ENCODE data around the gene EFEMP1. TPM values are rescaled to one million over a fixed set of nuclear protein-coding genes. Genes with fewer than 3 reads are reported as not detected.
A peak's percentile ranks its signal among the peaks of the same experiment; 100 is the strongest.

Gene EFEMP1, protein sequence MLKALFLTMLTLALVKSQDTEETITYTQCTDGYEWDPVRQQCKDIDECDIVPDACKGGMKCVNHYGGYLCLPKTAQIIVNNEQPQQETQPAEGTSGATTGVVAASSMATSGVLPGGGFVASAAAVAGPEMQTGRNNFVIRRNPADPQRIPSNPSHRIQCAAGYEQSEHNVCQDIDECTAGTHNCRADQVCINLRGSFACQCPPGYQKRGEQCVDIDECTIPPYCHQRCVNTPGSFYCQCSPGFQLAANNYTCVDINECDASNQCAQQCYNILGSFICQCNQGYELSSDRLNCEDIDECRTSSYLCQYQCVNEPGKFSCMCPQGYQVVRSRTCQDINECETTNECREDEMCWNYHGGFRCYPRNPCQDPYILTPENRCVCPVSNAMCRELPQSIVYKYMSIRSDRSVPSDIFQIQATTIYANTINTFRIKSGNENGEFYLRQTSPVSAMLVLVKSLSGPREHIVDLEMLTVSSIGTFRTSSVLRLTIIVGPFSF
- not detected for total RNA-seq

- intact Hi-C loops (cut with DNase I, micrococcal nuclease), result no loop called here
- Mint-ChIP-seq H3K36me3 (ENCODE audit: low read depth) (no peaks in the 10 kb centered on the region), H3K27me3 (peaks cover 42% of the 10 kb centered on the region), H3K4me1 (peaks cover 6% of the 10 kb centered on the region), H3K9me3 (ENCODE audit: low read depth) (no peaks in the 10 kb centered on the region), H3K27ac (no peak within 1 kb of the TSS), H3K4me3 (no peak within 1 kb of the TSS)
- CTCF ChIA-PET, result interaction anchor here (0.5 to 0.7 kb wide), 3 partner anchors 17 to 72 kb away, joined by 3 to 4 read pairs (median 3); no protein-coding TSS in a partner anchor
- POLR2A ChIA-PET, result no interaction called here
- DNase-seq (peak; percentile 16), ATAC-seq (no peak)
Measured at GRCh38 chr2:55923091-55923981, at the start of gene EFEMP1. Gene EFEMP1 (minus strand): TSS chr2:55923782. CDS start chr2:55922440, 1,342 bp downstream.

- intact Hi-C loops (cut with DNase I, micrococcal nuclease), result no loop called here
- ChIA-PET POLR2A (no interaction called here), CTCF (no interaction called here)
- H3K4me1 Mint-ChIP-seq, result no peaks in the 10 kb centered on the region
- no peak overlapping the region for H3K27ac Mint-ChIP-seq
- no peak overlapping the region for H3K4me3 Mint-ChIP-seq
- no peak for DNase-seq
- H3K36me3 Mint-ChIP-seq (ENCODE audit: low read depth), result no peaks in the 10 kb centered on the region
- peaks cover 7% of the 10 kb centered on the region for H3K27me3 Mint-ChIP-seq
- no peaks in the 10 kb centered on the region for H3K9me3 Mint-ChIP-seq (ENCODE audit: low read depth)
- no peak for ATAC-seq
Measured at GRCh38 chr2:55970500-55970899, 46.9 kb upstream of the EFEMP1 start.

GRCh38 chr2:55968941-55969340, 45.4 kb upstream of the EFEMP1 start:
- POLR2A ChIA-PET, result no interaction called here
- Mint-ChIP-seq H3K27ac (no peak overlapping the region), H3K9me3 (ENCODE audit: low read depth) (no peaks in the 10 kb centered on the region), H3K36me3 (ENCODE audit: low read depth) (no peaks in the 10 kb centered on the region), H3K27me3 (peaks cover 11% of the 10 kb centered on the region), H3K4me1 (no peaks in the 10 kb centered on the region), H3K4me3 (no peak overlapping the region)
- DNase-seq (no peak), ATAC-seq (no peak)
- CTCF ChIA-PET, result no interaction called here
- intact Hi-C loops (cut with DNase I, micrococcal nuclease), result no loop called here

- DNase-seq, result no peak
- intact Hi-C loops (cut with DNase I, micrococcal nuclease), result no loop called here
- POLR2A ChIA-PET, result no interaction called here
- Mint-ChIP-seq H3K27me3 (peaks cover 14% of the 10 kb centered on the region), H3K27ac (no peak overlapping the region), H3K4me3 (no peak overlapping the region), H3K9me3 (ENCODE audit: low read depth) (no peaks in the 10 kb centered on the region), H3K4me1 (no peaks in the 10 kb centered on the region), H3K36me3 (ENCODE audit: low read depth) (no peaks in the 10 kb centered on the region)
- no peak for ATAC-seq
- CTCF ChIA-PET, result no interaction called here
Measured at GRCh38 chr2:55966401-55967118, 43.0 kb upstream of the EFEMP1 start.

DNA sequence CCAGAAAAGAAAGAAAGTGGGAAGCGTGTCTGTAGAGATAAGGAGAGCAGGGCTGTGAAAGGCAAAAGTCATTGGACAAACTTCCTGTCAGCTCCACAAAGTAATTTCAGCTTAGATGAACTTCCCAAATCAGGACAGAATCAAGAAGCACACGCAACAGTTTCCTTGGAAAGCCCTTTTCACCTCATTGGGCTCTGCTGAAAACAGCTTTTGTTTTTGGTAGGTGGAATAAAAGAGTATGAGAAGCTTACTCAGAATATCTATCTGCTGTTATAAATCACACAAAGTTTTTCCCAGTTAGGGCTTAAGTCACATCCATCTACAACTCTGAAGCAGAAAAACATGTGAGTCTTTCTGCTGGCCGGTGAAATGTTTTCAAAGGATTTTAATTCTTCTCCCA, 42.4 kb upstream of the EFEMP1 start:
- Mint-ChIP-seq H3K4me3 (no peak overlapping the region), H3K36me3 (ENCODE audit: low read depth) (no peaks in the 10 kb centered on the region), H3K27me3 (peaks cover 18% of the 10 kb centered on the region), H3K9me3 (ENCODE audit: low read depth) (no peaks in the 10 kb centered on the region), H3K4me1 (no peaks in the 10 kb centered on the region), H3K27ac (no peak overlapping the region)
- ChIA-PET CTCF (no interaction called here), POLR2A (no interaction called here)
- DNase-seq, result no peak
- intact Hi-C loops (cut with DNase I, micrococcal nuclease), result no loop called here
- no peak for ATAC-seq

GRCh38 chr2:55965276-55965675, 41.7 kb upstream of the EFEMP1 start:
- H3K4me3 Mint-ChIP-seq, result no peak overlapping the region

GRCh38 chr2:55962915-55963314, 39.3 kb upstream of the EFEMP1 start:
- ChIA-PET CTCF (interaction anchor here (2.0 kb wide), 1 partner anchor 245 kb away, joined by 6 read pairs; no protein-coding TSS in a partner anchor), POLR2A (no interaction called here)
- intact Hi-C loops (cut with DNase I, micrococcal nuclease), result no loop called here
- no peaks in the 10 kb centered on the region for H3K4me1 Mint-ChIP-seq
- H3K4me3 Mint-ChIP-seq, result no peak overlapping the region
- ATAC-seq, result no peak
- no peaks in the 10 kb centered on the region for H3K9me3 Mint-ChIP-seq (ENCODE audit: low read depth)
- DNase-seq, result no peak
- H3K27ac Mint-ChIP-seq, result no peak overlapping the region
- H3K36me3 Mint-ChIP-seq (ENCODE audit: low read depth), result no peaks in the 10 kb centered on the region
- H3K27me3 Mint-ChIP-seq, result peaks cover 17% of the 10 kb centered on the region

More at GRCh38 chr2:55965276-55965675, 41.7 kb upstream of the EFEMP1 start:
- H3K27me3 Mint-ChIP-seq, result peaks cover 18% of the 10 kb centered on the region
- intact Hi-C loops (cut with DNase I, micrococcal nuclease), result no loop called here
- H3K36me3 Mint-ChIP-seq (ENCODE audit: low read depth), result no peaks in the 10 kb centered on the region
- ChIA-PET CTCF (no interaction called here), POLR2A (no interaction called here)
- H3K4me1 Mint-ChIP-seq, result no peaks in the 10 kb centered on the region
- no peaks in the 10 kb centered on the region for H3K9me3 Mint-ChIP-seq (ENCODE audit: low read depth)
- DNase-seq, result no peak
- H3K27ac Mint-ChIP-seq, result no peak overlapping the region
- no peak for ATAC-seq

- H3K36me3 Mint-ChIP-seq (ENCODE audit: low read depth), result no peaks in the 10 kb centered on the region
- H3K27ac Mint-ChIP-seq, result no peak overlapping the region
- peaks cover 15% of the 10 kb centered on the region for H3K27me3 Mint-ChIP-seq
- CTCF ChIA-PET, result interaction anchor here (1.3 to 2.3 kb wide), 2 partner anchors 54 to 243 kb away, joined by 3 to 7 read pairs; no protein-coding TSS in a partner anchor
- no peak overlapping the region for H3K4me3 Mint-ChIP-seq
- ATAC-seq (no peak), DNase-seq (no peak)
- POLR2A ChIA-PET, result no interaction called here
- no peaks in the 10 kb centered on the region for H3K9me3 Mint-ChIP-seq (ENCODE audit: low read depth)
- intact Hi-C loops (cut with DNase I, micrococcal nuclease), result loop anchor here (1.0 to 2.0 kb wide), 2 partner anchors 243 kb away; no protein-coding TSS in a partner anchor
- no peaks in the 10 kb centered on the region for H3K4me1 Mint-ChIP-seq
Measured at GRCh38 chr2:55961318-55961911, 37.8 kb upstream of the EFEMP1 start.

DNA sequence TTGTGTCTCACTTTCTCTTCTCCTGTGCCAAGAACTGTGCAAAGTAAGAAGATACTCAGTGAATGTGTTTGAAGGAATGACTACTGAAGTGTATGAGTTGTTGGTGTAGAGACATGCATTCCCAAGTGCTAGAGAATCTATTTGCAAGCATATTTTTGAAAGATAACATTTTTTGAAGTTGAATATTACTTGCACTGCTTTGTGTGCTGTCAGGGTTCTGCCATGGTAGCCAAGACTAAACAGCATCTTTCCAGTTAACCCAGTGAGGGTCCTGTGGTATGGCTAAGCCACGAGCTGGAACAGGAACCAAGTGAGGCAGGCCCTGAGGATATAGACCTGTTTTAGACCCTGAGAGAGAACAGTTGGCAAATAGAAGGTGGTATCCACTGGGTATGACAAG, 35.2 kb upstream of the EFEMP1 start:
- no peaks in the 10 kb centered on the region for H3K4me1 Mint-ChIP-seq
- no peak overlapping the region for H3K27ac Mint-ChIP-seq
- intact Hi-C loops (cut with DNase I, micrococcal nuclease), result no loop called here
- ATAC-seq, result no peak
- H3K36me3 Mint-ChIP-seq (ENCODE audit: low read depth), result no peaks in the 10 kb centered on the region
- no peak for DNase-seq
- H3K4me3 Mint-ChIP-seq, result no peak overlapping the region
- H3K27me3 Mint-ChIP-seq, result peaks cover 9% of the 10 kb centered on the region
- POLR2A ChIA-PET, result no interaction called here
- CTCF ChIA-PET, result interaction anchor here (0.7 kb wide), 1 partner anchor 61 kb away, joined by 4 read pairs; no protein-coding TSS in a partner anchor
- H3K9me3 Mint-ChIP-seq (ENCODE audit: low read depth), result no peaks in the 10 kb centered on the region

DNA sequence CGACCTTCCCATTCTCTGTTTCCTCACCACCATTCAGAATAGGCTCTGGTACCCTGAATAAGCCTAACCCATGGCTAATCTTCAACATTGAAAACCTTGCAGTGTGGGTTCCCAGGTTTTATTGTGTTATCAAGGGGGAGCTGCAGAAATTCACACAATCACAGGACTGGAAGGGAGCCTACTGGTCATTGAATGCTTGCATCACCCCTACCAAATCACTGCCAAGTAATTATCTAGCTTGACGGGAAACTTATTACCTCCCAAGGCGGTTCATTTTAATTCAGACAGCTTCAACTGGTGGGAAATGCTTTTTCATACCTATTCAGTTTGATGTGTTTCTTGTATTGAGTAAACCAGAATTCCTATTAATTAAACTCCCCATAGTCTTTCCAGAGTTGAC, 33.6 kb upstream of the EFEMP1 start:
- H3K27ac Mint-ChIP-seq, result no peak overlapping the region
- no peaks in the 10 kb centered on the region for H3K9me3 Mint-ChIP-seq (ENCODE audit: low read depth)
- H3K4me1 Mint-ChIP-seq, result no peaks in the 10 kb centered on the region
- intact Hi-C loops (cut with DNase I, micrococcal nuclease), result no loop called here
- CTCF ChIA-PET, result no interaction called here
- H3K27me3 Mint-ChIP-seq, result peaks cover 7% of the 10 kb centered on the region
- ATAC-seq, result no peak
- no peak for DNase-seq
- no peak overlapping the region for H3K4me3 Mint-ChIP-seq
- H3K36me3 Mint-ChIP-seq (ENCODE audit: low read depth), result no peaks in the 10 kb centered on the region
- POLR2A ChIA-PET, result no interaction called here

Measured in activated CD4-positive, alpha-beta T cell treated with anti-CD3 and anti-CD28 coated beads for 36 hours (primary cell).